HG02763 (cell line): ENCODE data around the gene PRM3.

Source experiments
- ATAC-seq: cut with Tn5 transposase; IDR thresholded peaks from one replicate; pipeline ENCODE4 v1.9.1; 2021; ENCODE audit warnings: mild to moderate bottlenecking, moderate library complexity; ENCODE audit not compliant: unreplicated experiment

The PRM3 gene

DNA sequence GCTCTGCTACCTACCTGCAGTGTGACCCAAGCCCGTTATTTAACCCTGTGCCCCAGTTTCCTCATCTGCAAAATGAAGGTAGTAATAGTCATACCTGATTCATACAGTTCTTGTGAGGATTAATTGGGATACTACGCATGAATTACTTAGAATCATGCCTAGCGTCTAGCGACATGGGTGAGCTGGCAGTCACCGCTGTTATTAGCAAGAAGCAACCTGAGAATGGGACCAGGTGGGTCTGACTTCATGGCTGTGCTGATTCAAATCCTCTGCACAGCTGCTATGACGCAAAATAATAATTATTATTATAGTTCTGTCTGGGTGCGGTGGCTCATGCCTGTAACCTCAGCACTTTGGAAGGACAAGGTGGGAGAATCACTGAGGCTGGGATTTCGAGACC is 25.3 kb downstream of the PRM3 start:
- ATAC-seq, result no peak

DNA sequence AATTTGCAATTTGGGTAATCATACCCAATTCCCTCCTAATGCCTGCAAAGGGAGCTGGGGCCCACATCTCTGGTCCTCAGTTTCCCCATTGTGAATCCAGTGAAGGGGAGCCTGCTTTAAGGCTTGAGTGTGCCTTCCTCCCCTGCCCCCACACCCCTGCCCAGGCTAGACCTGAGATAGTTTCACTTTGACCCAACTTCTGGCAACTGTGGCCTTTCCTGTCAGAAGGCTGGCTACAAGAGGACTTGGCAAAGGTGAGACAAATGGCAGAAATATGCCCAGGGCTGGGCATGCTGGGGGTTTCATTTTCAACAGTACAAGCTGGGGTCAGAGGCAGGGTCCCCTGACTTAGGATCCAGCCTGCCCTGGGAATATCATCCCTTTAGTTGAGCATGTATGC is 27.4 kb downstream of the PRM3 start:
- ATAC-seq, result no peak

DNA sequence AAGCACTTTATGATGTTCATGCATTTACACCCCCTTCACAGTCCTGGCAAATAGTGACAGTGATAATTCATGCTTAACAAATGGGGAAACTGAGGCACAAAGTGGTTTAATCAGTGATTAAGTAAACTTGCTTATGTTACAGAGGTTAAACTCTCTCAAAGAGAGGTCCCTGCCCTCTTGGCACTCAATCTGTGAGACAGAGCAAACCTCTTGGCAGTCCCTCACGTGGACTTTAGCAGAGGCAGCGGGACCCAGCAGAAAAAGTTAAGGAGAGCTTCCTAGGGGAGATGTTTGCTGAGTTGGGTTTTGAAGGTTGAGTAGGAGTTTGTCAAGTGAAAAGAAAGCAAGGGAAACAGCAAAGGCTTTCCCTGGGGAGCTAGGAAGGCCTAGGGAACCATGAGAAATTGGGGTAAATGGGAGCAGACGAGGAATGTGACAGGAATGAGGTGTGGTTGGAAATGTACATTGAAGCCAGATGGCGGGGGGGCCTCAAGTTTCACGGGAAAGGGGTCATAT is 28.1 kb downstream of the PRM3 start:
- no peak for ATAC-seq

DNA sequence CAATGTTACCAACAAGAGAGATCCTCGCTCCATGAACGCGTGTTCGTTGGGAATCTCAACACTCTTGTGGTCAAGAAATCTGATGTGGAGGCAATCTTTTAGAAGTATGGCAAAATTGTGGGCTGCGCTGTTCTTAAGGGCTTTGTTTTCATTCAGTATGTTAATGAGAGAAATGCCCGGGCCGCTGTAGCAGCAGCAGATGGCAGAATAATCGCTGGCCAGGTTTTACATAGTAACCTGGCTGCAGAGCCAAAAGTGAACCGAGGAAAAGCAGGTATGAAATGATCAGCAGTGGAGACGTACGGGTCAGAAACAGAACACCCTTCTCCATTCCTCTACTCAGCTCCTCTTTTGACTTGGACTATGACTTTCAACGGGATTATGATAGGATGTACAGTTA is 30.8 kb downstream of the PRM3 start:
- ATAC-seq, result no peak

DNA sequence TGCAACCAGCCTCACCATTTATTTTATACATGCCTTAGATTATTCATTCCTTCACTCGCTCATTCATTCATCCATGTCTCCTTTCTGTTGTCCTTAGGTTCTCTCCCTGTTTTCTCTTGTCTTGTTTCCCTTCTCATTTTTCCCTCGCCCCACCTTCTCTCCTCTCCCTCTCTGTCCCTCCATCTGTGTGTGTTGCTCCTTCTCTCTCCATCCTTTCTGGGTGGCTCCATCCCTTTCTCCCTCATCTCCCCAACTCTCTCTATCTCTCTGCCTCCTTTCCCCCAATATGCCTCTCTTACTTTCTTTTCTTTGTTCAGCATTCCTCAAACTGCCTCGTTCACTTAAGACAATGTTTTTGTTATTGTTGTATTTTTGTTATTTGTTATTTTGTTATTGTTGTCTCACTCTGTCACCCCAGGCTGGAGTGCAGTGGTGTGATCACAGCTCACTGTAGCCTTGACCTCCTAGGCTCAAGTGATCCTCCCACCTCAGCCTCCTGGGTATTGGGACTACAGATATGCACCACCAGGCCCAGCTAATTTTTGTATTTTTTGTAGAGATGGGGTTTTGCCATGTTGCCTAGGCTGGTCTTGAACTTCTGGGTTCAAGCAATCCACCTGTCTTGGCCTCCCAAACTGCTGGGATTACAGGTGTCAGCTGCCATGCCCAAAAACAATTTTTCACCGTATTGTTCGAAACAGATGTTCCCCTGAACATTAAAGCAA is 31.8 kb downstream of the PRM3 start:
- no peak for ATAC-seq

DNA sequence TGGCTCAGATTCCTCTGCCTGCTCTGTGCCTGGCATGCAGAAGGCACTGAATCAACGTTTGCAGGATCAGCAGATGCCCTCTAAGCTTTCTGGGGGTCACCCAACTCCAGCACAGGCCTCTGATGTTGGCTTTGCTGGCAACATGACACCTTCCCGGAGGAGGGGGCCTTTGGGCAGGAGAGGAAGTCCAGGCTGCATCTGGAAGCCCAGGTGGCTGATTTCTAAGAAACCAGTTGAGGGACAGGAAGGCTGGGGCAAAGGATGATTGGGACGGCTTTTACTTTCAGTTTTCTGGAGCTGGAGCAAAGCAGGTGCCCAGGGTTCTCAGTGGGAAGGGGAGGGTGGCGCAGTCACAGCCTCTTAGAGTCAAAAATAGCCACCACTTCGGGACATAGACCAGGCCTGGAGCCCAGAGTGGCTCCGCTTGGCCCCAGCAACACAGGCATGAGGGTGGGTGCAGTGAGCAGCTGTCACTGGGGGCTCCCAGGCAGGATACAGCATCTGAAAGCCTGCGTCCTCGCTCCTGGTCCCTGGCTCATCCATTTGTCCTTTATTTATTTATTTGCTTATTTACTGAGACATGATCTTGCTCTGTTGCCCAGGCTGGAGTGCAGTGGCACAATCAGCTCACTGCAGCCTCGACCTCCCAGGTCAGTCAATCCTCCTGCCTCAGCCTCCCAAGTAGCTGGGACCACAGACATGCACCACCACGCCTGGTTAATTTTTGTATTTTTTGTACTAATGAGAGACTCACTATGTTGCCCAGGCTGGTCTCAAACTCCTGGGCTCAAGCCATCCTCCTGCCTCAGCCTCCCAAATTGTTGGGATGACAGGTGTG is 32.6 kb downstream of the PRM3 start:
- ATAC-seq, result no peak

DNA sequence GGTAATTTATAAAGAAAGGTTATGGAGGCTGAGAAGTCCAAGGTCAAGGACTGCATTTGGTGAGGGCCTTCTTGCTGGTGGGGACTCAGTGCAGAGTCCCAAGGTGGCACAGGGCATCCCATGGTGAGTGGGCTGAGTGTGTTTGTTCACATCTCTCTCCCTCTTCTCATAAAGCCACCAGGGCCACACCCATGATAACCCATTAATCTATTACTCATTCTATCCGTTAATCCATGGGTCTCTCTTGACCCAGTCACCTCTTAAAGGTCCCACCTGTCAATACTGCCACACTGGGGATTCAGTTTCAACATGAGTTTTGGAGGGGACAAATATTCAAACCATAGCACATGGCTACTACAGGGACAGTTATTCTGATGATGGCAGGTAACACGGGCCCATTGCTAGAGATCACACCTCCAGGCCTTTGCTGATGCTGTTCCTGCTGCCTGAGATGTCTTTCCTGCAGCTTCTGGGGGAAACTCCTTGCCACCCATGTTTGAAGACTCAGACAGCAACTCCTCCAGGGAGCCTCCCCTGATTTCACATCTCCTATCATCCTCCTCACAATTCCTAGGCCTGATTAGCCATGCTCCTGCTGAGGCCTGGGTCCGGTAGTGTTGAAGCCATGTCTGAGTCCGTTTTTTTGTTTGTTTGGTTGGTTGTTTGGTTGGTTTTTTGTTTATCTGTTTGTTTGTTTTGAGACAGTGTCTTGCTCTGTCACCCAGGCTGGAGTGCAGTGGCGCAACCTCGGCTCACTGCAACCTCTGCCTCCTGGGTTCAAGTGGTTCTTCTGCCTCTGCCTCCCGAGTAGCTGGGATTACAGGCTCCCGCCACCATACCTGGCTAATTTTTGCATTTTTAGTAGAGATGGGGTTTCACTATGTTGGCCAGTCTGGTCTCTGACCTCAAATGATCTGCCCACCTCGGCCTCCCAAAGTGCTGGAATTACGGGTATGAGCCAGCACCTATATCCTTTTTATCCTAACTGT is 33.5 kb downstream of the PRM3 start:
- ATAC-seq, result no peak

DNA sequence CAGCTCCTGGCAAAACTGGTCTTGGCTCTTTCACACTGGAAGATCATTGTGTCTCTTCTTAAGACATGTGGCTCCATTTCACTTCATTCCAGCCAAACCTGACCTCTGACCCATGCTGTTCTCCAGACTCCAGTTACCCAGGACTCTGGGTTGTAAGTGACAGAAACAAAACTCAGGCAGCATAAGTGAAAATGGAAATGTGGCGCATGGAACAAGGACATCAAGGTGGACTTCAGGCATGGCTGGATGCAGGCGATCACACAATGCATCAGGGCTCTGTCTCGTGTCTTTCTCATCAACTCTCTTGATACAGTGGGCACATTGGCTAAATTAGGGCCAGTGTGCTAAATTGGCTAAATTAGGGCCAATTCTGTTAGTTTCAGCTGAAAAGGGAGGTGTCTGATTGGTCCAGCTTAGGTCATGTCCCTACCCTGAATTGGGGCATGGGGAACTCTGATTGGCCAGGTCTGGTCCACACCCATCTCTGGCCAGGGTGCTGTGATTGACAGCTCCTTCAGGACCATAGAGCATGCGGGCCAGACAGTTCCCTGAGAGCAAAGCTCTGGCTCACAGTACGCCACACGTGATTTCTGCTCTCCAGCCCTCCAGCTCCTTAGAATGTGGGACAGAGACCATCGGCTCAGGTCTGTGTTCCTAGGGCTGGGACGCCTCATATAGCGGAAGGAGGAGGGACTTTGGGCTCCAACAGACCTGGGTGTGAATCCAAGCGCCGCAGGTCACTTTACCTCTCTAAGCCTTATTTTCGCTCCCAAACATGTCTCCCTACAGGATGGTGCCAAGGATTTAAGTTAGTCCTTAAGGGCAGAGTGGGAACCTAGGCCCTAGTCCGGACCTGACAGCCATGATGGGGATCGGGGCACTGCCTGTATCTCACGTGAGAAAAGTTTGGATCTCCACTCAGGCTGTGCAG is 34.9 kb downstream of the PRM3 start:
- ATAC-seq, result no peak

DNA sequence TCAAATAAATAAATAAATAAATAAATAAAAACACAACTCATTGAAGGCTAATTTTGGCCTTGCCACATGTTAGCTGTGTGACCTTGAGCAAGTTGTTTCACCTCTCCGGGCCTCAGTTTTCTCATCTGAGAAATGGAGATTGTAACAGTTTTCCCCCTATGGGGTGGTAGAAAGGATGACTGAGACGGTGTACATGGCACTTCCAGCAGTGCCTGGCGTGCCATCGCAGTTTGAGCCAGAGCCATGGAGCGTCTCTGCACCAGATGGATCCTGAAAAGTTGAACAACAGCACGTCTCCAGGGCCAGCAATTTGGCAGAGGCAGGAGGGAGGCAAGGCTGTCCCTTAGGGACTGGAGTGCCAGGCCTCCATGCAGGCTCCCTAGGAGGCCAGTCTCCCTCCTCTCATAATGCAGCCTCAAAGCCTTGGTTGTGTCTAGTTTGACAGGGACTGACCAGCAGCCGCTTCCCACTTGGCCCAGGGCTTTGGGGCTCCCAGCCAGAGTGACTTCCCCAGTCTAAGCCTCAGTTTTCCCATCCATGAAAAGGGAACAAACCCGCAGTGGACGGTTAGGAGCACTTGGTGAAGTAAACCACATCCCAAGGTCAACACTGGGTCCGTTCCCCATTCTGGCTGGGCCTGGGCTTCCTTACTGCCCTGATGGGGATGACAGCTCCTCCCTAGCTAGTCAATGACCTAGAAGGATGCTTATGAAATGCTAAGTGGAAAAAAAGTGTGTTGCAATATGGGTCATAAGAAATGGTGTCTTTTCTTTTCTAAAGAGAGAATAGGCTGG is 36.8 kb downstream of the PRM3 start:
- no peak for ATAC-seq

DNA sequence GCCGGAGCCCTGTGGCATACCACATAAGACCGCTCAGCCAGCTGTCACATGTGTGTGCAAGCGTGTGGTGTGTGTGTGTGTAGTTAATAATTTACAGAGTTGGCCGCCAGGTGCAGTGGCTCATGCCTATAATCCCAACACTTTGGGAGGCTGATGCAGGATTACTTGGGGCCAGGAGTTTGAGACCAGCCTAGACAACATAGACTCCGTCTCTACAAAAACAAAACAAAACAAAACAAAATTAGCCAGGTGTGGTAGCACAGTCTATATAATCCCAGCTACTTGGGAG is 37.8 kb downstream of the PRM3 start:
- ATAC-seq, result no peak

DNA sequence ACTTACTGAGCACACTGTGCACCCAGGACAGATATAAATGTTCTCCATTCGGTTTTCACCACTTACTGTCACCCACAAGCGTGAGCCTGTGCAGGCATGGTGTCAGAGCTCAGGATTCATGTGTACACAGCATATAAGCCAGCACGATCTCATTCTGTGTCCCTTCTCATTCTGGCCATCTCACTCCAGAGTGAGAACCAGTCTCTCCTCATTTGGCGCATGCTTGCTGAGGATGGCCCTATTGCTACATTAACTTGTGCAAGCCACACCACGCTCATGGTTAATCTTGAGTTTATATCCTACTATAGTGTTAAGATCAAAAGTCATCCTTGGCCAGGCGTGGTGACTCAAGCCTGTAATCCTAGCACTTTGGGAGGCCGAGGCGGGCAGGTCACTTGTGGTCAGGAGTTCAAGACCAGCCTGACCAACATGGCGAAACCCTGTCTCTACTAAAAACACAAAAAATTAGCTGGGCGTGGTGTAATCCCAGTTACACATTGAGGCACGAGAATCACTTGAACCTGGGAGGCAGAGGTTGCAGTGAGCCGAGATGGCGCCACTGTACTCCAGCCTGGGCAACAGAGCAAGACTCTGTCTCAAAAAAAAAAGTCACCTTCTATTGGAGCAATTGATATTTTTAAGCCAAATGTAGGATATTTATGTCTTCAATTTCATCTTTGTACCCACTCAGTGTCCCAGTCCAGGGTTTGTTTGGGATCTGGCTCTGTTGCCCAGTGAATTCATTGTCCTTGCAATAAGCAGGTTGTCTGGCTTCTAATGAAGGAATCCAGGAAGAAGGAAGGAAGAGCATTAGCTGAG is 38.3 kb downstream of the PRM3 start:
- no peak for ATAC-seq

DNA sequence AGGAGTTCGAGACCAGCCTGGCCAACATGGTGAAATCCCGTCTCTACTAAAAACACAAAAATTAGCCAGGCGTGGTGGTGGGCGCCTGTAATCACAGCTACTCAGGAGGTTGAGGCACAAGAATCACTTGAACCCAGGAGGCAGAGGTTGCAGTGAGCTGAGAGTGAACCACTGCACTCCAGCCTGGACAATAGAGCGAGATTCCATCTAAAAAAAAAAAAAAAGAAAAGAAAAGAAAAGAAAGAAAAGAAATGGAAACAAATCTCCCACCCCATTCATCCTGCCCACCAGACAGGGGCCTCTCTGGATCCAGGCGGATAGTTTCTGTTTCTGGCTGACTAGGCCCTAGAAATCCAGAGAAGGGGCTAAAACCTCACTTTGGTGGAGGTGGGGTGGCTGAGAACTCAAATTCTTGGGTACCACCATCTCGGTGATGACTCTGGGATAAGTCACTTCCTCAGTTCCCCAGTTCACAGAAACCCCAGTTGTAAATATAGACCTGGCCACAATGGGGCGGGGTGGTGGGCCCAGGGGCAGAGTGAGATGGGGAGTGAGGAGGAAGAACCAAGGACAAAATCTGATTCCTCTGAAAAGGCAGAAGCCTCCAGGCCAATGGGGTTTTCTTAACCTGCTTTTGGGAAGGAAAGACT is 39.6 kb downstream of the PRM3 start:
- no peak for ATAC-seq

DNA sequence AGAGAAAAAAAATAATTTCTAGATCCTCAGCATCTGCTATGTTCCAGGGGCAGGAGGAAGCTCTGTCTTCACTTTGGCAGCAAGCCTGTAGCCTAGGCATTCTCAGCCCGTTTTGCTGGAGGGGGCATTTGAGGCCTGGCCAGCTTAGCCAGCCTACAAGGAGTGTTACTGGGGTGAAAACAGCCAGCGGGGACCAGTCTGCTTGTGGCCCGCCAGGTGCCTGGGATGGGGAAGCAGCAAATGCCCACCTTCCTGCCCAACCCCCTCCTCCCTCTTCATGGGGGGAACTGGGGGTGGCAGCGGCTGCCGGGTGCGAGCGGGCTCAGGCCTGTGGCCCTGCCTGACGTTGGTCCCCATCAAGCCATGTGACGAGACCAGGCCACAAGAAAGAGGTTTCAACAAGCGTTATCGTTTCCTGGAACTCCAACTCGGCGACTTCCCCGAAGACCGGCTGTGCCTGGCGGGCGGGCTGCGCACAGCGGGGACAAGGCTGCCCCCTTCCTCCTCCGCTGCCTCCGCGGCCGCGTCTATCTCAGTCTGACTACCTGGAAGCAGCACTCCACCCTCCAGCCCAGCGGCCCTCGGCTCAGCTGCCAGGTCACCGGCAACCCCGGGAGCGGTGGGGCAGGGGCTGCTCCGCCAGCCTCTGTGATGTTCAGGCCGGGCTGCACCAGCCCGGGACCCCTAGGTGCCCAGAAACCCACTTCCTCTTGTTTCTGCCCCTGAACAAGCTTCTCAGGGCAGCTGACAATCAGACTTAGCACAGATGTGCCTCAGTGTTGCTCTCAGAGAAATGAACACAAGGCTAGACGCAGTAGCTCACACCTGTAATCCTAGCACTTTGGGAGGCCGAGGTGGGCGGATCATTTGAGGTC is 40.3 kb downstream of the PRM3 start:
- ATAC-seq, result peak; percentile 41

DNA sequence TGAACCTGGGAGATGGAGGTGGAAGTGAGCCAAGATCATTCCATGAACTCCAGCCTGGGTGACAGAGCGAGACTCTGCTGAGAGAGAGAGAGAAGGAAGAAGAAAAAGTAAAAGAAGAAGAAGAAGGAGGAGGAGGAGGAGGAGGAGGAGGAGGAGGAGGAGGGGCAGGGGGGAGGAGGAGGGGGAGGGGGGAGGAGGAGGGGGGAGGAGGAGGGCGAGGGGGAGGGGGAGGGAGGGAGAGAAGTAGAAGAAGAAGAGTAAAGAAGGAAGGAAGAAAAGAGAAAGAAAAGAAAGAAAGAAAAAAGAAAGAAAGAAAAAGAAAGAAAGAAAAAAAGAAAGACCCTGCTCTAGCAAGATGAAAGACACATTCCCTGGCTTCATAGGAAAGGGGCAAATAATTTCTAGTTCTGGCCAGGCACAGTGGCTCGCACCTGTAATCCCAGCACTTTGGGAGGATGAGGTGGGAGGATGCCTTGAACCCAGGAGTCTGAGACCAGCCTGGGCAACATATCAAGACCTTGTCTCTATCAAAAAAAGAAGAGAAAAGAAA is 41.1 kb downstream of the PRM3 start:
- no peak for ATAC-seq

DNA sequence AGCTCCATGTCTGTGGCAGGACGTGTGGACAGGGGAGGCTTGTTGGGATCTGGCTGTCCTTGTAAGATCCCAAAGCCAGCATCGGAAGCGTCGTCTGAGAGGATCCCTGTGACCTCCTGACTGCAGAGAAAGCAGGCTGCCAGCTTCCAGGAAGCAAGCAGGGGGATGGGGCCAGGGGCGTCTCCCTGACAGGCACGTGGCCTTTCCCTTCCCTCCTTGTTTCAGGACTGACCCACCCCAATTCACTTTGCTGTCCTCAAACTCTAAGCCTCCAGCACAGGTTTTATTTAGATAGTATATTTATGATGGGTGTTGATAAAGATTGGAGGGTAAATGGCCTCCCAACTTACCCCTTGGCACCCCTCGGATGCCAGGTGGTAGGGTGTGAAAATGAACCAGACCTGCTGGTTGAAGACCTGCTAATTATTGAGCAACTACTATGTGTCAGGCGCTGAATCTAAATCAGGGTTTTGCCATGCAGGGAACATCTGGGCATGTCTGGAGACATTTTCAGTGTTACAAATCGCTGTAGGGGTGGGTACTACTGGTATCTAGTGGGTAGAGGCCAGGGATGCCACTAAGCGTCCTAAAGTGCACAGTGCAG is 42.0 kb downstream of the PRM3 start:
- no peak for ATAC-seq

DNA sequence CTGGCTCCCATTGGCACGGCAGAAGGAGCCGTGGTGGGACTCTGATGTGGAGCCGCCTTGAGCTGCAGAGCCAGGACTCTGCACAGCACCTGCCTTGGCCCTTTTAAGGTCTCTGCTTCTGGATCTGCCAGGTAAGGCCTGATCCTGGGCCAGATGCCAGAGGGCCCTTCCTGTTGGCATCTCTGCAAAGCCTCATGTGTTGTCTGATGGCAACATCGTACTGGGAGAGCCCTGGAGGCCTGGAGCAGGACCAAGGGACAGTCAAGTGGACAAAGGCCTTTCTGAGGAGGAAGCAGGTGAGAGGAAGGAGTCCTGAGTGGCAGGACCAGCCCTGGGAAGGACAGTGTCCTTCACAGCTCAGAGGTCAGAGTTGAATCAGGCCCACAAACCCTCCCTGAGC is 43.5 kb downstream of the PRM3 start:
- no peak for ATAC-seq
